LNCaP clone FGC (cell line): ENCODE measurements around the gene CYP11A1.

Source experiments
- DNase-seq: peaks from one replicate; pipeline ENCODE4 v3.0.0-alpha.2; 2011; ENCODE audit warnings: low read depth
- H3K4me3 ChIP-seq: 2 replicates; pipeline ENCODE4 v1.5.1; 2011; ENCODE audit warnings: mild to moderate bottlenecking, low read depth, low read length, control low read depth
- TF ChIP-seq, protein P1 (sequence below): IDR thresholded peaks from 2 replicates; pipeline ENCODE4 v1.5.1; 2012; ENCODE audit warnings: mild to moderate bottlenecking; ENCODE audit not compliant: control insufficient read depth, insufficient read depth; ENCODE audit errors: extremely low read depth

Gene CYP11A1

GRCh38 chr15:74378848-74379247 is 11.4 kb upstream of the CYP11A1 start:
- DNase-seq = no peak
- H3K4me3 ChIP-seq = no peak overlapping the region
- TF ChIP-seq, protein P1, sequence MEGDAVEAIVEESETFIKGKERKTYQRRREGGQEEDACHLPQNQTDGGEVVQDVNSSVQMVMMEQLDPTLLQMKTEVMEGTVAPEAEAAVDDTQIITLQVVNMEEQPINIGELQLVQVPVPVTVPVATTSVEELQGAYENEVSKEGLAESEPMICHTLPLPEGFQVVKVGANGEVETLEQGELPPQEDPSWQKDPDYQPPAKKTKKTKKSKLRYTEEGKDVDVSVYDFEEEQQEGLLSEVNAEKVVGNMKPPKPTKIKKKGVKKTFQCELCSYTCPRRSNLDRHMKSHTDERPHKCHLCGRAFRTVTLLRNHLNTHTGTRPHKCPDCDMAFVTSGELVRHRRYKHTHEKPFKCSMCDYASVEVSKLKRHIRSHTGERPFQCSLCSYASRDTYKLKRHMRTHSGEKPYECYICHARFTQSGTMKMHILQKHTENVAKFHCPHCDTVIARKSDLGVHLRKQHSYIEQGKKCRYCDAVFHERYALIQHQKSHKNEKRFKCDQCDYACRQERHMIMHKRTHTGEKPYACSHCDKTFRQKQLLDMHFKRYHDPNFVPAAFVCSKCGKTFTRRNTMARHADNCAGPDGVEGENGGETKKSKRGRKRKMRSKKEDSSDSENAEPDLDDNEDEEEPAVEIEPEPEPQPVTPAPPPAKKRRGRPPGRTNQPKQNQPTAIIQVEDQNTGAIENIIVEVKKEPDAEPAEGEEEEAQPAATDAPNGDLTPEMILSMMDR = no peak

- DNase-seq = no peak
- TF ChIP-seq, protein P1 = no peak
- no peak overlapping the region for H3K4me3 ChIP-seq
These were observed 10.7 kb upstream of the CYP11A1 start for GRCh38 chr15:74377831-74378766.

DNA sequence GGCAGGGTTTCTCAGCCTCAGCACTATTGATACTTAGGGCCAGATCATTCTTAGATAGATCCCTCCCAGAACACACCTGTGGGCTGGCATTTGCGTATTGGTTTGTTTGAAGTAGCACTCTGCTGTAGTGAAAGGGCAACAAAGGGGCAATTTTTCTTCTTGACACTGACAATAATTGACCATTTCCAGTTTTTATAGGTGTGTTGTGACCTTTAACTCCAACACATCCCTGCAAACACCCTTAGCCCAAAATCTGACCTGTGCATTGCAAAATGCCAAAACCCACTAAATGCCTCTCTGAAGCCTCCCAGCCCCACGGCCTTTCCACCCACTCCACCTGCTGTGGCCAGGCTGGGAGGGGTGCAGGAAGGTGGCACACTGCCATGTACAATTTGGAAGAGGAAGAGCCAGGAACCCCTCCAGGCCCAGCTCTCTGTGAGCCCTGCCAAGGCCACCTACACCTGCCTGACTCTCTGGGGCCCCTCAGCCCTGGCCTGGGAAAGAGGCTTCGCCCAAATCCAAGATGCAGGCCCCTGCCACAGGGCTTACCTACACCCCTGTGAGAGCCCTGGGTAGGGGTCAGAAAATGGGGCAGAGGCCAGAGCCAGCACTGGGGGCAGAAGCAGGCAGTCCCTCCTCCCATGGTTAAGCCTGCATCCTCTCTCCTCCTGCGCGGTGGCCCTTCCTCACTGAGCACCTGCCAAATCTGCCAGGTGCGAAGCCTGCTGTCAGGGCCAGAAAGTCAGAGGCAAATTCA is 9.6 kb upstream of the CYP11A1 start:
- TF ChIP-seq, protein P1 = no peak
- no peak for DNase-seq
- H3K4me3 ChIP-seq = no peak overlapping the region

DNA sequence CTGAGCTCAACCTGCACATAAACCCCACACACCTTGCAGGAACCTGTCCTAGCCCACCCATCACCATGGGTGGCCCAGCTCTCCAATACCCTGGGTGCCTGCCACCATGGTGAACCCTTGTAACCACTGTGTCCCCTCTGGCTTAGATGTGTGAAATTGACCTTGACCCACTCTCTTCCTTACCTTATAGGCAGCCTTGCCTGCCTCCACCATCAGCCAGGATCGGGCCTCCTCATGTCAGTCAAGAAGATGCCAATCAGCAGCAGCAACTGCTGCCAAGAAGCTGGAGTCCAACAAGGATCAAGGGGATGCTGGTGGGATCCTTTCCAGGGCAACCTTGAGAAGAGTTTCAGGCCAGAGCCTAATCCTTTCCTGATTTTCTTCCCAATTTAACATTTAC is 8.8 kb upstream of the CYP11A1 start:
- H3K4me3 ChIP-seq = no peak overlapping the region
- no peak for DNase-seq
- TF ChIP-seq, protein P1 = no peak

DNA sequence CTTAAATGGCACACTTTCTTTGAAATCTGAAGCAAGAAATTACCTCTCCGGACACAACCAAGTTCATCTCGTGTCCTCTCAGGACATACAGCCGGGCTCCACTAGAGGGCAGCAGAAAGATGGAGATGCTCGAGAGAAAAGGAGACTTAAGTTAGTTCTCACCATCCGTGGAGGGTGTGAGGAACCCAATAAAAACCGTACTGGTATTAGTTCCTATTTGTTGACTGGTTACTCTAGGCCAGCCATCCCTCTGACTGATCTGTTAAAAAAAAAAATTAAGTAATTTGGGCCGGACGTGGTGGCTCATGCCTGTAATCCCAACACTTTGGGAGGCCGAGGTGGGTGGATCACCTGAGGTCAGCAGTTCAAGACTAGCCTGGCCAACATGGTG is 7.9 kb upstream of the CYP11A1 start:
- DNase-seq = peak; percentile 70
- TF ChIP-seq, protein P1 = peak; percentile 83
- H3K4me3 ChIP-seq = no peak overlapping the region; the same call in 1 of the 2 replicates

DNA sequence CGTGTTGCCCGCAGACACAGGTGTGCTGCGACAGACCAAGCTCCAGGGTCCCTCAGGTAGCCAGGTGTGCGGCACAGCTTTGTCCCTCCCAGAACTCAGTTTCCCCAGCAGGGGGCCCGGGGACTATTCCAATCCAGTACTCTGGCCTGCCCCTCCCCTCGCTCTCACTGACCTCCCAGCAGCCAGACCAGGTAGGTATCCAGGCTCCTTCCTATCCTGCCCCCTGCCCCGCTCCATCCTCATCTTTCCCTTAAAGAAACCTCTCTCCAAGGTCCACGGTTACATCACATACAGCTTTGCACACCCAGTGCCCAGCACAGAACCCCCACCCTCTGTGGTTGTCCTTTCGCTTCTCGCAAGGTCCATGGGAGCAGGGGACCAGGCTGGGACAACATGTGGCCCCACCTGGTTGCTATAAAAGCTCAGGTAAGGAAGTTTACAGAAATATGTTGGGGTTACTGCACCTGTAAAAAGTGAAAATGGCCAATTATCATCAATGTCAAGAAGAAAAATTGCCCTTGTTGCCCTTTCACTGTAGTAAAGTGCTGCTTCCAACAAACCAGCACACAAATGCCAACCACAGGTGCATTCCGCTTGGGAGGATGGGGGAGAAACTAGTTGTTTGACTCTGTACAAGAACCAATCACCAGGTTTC is 7.3 kb upstream of the CYP11A1 start:
- peak overlapping the region; percentile 77 for H3K4me3 ChIP-seq
- TF ChIP-seq, protein P1 = peak; percentile 21; the same call in 1 of the 2 replicates
- DNase-seq = no peak
